GM19193 (cell line): ENCODE results near the gene MIB1.

Source experiments
- POLR2A ChIP-seq: IDR thresholded peaks from 4 replicates; pipeline ENCODE4 v1.6.1; 2011; ENCODE audit not compliant: insufficient read depth, insufficient read length; ENCODE audit errors: extremely low read depth

Gene MIB1

DNA sequence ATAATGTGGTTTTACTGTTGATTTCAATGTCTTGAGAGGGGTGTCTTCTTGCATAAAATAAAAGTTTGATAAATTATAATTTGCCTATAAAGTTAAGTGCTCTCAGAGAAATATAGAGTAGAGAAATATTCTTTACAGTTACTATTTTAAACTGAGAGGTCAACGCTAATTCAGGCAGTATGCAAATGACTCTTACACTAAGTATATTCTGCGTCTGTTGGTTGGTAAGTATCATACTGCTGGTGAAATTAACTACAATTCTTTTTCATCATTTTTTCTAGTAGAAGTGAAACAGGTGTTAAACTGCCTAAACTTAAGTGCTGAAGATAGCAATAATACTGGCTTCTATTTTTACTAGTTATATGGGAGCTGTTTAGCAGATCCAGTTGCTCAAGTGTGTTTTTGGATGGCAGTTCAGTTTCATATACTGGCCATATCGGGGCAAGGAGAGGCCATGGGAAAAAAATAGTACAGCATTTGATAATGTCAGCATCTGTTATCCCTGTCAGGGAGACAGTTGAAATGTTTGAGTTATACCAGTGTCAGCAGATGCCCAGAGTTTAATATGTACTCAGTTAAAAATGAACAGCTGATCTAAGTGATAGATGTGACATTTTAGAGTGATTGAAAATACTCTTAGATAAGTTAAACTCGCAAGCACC lies 86.2 kb downstream of the MIB1 start:
- TF ChIP-seq POLR2A = no peak

GRCh38 chr18:21830532-21830931 lies 89.9 kb downstream of the MIB1 start:
- no peak for TF ChIP-seq POLR2A

DNA sequence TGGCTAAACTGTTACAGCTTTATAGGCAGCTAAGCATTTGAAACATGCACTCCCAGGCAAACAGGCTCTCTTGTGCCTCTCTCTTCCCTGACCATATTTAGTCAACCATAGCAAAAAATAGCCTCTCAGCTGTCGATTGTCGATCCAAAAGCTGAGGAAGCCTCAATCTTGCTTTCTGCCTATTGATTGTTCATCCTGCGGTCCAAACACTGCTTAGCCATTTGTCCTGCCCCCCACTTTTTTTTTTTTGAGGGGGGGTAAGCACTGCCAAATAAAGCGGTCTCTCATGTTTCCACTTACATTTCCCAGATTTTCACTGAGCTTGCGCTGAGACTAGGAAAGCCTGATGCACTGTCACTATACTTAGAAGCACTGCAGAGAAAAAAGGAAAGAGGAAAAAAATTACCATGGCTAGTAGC lies 90.8 kb downstream of the MIB1 start:
- TF ChIP-seq POLR2A = no peak

GRCh38 chr18:21833604-21834298 lies 93.2 kb downstream of the MIB1 start:
- no peak for TF ChIP-seq POLR2A

DNA sequence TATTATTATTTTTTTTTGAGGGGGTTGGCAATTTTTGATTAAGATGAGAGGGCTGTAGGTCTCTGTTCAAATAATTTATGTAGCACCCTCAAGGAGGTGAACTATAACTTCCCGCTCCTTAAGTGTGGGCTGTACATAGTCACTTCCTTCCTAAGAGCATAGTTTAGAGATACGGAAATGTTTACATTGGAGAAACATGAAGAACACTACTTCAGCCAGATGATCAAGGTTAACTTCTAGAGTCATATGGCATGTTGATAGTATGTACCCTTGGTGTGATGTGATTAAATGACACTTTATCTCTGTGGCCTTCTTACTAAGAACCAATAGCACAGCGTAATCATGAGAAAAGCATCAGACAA lies 93.7 kb downstream of the MIB1 start:
- no peak for TF ChIP-seq POLR2A

GRCh38 chr18:21841570-21841969 lies 101.0 kb downstream of the MIB1 start:
- no peak for TF ChIP-seq POLR2A

- no peak for TF ChIP-seq POLR2A
These were observed 102.7 kb downstream of the MIB1 start for GRCh38 chr18:21843341-21843740.

DNA sequence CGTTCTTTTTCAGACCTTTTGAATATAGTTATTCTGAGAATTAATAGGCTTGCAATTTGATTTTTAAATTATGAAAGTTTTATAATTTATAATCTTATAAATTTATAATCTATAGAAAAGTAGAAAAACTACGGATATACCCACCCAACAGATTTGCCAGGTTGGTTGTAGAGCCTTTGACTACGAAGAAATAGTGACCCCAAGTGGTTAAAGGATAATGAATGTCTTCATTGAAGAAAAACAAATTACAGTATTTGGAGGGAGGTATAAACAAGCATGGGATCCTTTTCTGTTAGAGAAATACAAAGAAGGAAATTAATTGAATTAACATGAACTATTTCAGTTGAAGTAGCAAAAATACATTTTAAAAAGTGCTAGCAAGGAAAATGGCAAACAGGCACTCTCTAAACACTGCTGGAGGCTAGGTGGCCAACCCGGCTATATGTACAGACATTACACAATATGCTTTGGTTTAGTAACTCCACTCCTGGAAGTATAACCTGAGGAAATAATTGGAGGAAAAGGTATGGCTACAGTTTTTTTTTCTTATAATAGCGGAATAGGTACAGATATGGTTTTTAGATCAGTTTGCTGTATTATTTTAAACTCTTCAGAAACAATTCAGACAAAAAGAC lies 110.9 kb downstream of the MIB1 start:
- no peak for TF ChIP-seq POLR2A

DNA sequence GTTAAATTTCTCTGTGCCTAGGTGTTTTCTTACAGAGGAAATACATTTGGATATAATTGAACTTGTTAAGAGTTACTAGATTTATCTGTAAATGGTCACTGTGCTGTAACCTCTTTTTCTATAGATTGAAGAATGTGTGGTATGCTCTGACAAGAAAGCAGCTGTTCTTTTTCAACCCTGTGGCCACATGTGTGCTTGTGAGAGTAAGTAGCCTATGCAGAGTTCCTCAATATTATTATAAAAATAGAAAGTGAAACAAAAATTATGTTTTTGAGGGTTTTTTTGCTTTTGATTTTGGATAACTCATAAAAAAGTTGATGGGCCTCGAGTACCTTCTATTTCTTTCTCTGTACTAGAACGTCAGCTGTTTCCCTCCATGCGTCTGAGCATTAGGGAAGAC lies 112.4 kb downstream of the MIB1 start:
- no peak for TF ChIP-seq POLR2A

DNA sequence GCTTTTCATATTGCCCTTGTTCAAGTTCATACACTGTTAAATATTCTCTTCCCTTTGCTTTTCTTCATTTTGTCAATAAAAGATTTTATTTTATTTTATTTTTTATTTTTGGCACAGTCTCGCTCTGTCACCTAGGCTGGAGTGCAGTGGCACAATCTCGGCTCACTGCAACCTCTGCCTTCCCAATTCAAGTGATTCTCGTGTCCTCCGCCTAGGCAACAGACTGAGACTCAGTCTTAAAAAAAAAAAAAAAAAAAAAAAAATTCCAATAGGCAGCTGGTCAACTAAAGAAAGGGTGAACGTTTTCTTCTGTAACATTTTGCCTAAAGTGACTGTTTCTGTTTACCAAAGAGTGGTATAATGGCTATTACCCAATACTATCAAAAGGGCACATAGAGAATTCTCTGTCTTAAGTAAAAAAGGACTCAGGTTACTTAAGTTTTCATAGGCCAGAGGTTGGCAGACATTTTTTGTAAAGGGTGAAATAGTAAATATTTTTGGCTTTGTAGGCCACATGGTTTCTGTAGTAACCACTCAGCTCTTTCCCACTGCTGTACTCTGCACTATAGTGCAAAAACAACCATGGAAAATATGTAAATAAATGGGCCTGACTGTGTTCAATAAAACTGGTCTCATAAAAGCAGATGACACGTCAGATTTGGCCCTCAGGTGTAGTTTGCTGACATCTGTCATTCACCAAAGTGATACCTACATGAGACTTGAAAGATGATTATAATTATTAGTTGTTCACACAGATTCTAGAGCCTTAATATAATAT lies 113.4 kb downstream of the MIB1 start:
- no peak for TF ChIP-seq POLR2A

DNA sequence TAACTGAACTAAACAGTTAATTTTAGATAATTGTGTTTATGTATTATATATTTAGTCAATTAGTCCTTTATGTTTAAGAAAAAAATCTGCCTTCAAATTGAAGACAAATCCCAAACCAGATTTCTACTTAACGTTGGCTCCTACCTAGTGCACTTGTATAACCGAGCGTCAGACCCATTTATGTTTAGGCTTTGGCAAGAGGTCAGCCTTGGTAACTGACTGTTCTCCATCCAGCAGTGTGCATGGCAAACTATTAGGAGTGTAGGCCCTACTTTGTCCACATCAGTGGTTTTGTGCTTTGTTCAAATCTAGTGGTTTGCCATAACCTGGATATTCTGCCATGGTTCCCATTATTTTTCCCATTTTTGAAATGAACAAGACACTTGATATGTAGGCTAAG lies 114.8 kb downstream of the MIB1 start:
- no peak for TF ChIP-seq POLR2A

- TF ChIP-seq POLR2A = no peak
These were observed 117.3 kb downstream of the MIB1 start for GRCh38 chr18:21857871-21858270.

GRCh38 chr18:21858544-21858943 lies 118.0 kb downstream of the MIB1 start:
- TF ChIP-seq POLR2A = no peak

DNA sequence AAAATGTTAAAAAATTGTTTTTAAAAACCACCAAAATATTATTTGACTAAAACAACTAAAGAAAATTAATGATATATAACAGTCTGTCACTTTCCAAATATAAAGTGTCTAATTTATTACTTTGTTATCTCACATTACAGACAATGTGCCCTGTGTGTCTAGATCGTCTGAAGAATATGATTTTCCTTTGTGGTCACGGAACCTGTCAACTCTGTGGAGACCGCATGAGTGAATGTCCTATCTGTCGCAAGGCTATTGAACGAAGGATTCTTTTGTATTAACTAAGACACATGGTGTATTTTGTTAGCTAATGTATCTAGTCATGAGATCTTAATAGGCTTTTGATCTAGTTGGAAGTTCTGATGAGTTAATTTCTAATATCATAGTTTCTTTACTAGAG lies 123.8 kb downstream of the MIB1 start:
- no peak for TF ChIP-seq POLR2A

DNA sequence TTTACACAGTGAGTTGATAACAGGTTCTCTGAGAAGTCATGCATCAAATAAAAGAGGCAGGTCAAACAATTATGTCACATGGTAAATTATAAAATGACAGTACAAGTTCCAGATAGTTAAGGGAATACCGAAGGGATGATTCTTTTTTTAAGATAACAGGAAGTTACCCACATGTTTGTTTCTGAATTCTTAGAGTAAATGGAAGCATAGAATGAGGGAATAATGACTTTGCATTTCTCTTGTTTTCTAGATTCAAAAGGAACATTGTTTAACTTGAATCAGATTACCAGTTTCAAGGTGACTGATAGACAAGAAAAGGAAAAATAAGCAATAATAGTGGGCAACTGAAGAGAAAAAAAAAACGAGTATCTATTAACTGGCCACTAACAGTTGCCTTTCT lies 124.5 kb downstream of the MIB1 start:
- TF ChIP-seq POLR2A = no peak

DNA sequence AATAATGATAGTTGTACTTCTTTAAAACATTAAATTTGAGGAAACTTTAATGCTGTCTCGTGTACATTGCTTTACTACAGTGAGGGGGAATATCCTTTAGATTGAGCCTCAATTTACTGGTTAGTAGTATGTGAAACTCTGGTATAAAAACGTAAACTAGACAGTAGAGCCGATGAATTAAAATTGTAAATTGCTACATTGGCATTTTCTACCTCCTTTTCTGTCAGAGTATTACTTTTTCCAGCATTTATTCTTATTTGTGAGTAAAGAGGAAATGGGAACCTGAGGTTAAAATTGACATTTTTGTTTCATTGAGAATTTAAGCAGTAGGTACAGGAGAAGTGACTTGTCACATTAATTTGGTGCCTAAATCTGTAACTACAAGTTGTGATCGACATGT lies 128.2 kb downstream of the MIB1 start:
- no peak for TF ChIP-seq POLR2A

DNA sequence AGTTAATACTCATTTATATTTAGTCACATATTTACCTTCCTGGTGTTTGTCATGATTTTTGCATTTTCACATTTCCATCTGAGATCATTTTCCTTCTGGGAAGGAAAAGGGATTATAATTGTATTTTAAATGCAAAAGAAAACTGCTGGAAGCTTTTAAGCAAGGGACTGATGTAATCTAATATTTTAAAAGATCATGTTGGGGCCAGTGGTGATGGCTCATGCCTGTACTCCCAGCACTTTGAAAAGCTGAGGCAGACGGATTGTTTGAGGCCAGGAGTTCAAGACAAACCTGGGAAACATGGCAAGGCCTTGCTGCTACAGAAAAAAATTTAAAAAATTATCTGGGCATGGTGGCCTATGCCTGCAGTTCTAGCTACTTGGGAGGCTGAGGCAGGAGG lies 149.0 kb downstream of the MIB1 start:
- no peak for TF ChIP-seq POLR2A
